GM12872 (cell line): ENCODE measurements around the gene RPL27.

Source experiments
- CTCF ChIP-seq: IDR thresholded peaks from 3 replicates; pipeline ENCODE4 v1.5.1; 2011; ENCODE audit warnings: low read depth, mild to moderate bottlenecking, low read length, moderate library complexity; ENCODE audit not compliant: insufficient read depth

Gene RPL27

GRCh38 chr17:42971589-42971988 lies 26.6 kb upstream of the RPL27 start:
- TF ChIP-seq CTCF: no peak

GRCh38 chr17:42975265-42975664 lies 23.0 kb upstream of the RPL27 start:
- no peak for TF ChIP-seq CTCF

GRCh38 chr17:42979511-42980273 lies 18.5 kb upstream of the RPL27 start, which contains the start of gene PTGES3L:
Gene PTGES3L, minus strand, starts transcription at chr17:42980080. Its CDS starts 27 bp downstream, at chr17:42980053.
- TF ChIP-seq CTCF: no peak

- no peak for TF ChIP-seq CTCF
Measured at GRCh38 chr17:42980274-42980765, 17.9 kb upstream of the RPL27 start, which contains the start of gene RUNDC1. Gene RUNDC1, plus strand, starts transcription at chr17:42980565. Its CDS starts 12 bp downstream, at chr17:42980577.

- peak; percentile 27; the same call in 2 of the 3 replicates for TF ChIP-seq CTCF
Measured at GRCh38 chr17:42980766-42981397, 17.3 kb upstream of the RPL27 start.

- TF ChIP-seq CTCF: no peak
Measured at GRCh38 chr17:42982266-42982665, 16.0 kb upstream of the RPL27 start.

GRCh38 chr17:42985225-42985624 lies 13.0 kb upstream of the RPL27 start:
- TF ChIP-seq CTCF: no peak
